Cardiac fibroblast (primary cell): ENCODE results near the gene PPM1J.
A peak's percentile ranks its signal among the peaks of the same experiment; 100 is the strongest.
"Not testable (repeated sequence)": the region's sequence is repeated elsewhere in the genome, so short reads cannot be mapped to it uniquely, and the experiment has no call there.

Source experiments
- DNase-seq, 2 donors: peaks; one replicate each; pipeline versions ENCODE4 v3.0.0 to v3.0.0-alpha.2; 2010; ENCODE audit warnings: low read depth in 2 of 2
- H3K4me3 ChIP-seq, 2 donors: replicated peaks in 1 of 2; 1 replicate in 1 of 2; 2 replicates in 1 of 2; pipeline ENCODE4 v1.5.1; 2011; ENCODE audit warnings: low read depth in 2 of 2, low read length in 2 of 2, mild to moderate bottlenecking in 2 of 2, moderate library complexity in 1 of 2
- CTCF ChIP-seq: IDR thresholded peaks from one replicate; pipeline ENCODE4 v1.5.1; 2011; ENCODE audit warnings: low read depth, mild to moderate bottlenecking, low read length, inconsistent platforms

The PPM1J gene

GRCh38 chr1:112744009-112744578 is 29.0 kb upstream of the PPM1J start:
- TF ChIP-seq CTCF, result peak; percentile 73
- H3K4me3 ChIP-seq, result peak overlapping the region; percentile 22 to 37
- DNase-seq, result peak; percentile 53 to 54

GRCh38 chr1:112743174-112744008 is 28.3 kb upstream of the PPM1J start:
- no peak for TF ChIP-seq CTCF
- peak in 1 of 2 donors; percentile 36 for DNase-seq
- peak overlapping the region; percentile 22 to 37 for H3K4me3 ChIP-seq

- no peak overlapping the region for H3K4me3 ChIP-seq
- DNase-seq, result no peak
- no peak for TF ChIP-seq CTCF
These were observed 22.4 kb upstream of the PPM1J start for GRCh38 chr1:112737573-112737972.

GRCh38 chr1:112735752-112736151 is 20.6 kb upstream of the PPM1J start:
- DNase-seq, result peak; percentile 33 to 94
- no peak for TF ChIP-seq CTCF
- H3K4me3 ChIP-seq, result no peak overlapping the region

GRCh38 chr1:112731451-112731850 is 16.3 kb upstream of the PPM1J start:
- no peak overlapping the region for H3K4me3 ChIP-seq
- no peak for TF ChIP-seq CTCF

GRCh38 chr1:112729909-112730308 is 14.8 kb upstream of the PPM1J start:
- H3K4me3 ChIP-seq, result no peak overlapping the region
- no peak for TF ChIP-seq CTCF
- DNase-seq, result no peak

More at GRCh38 chr1:112731451-112731850, 16.3 kb upstream of the PPM1J start:
- DNase-seq, result no peak

GRCh38 chr1:112729011-112729410 is 13.9 kb upstream of the PPM1J start:
- not testable (repeated sequence) for H3K4me3 ChIP-seq, DNase-seq

- not testable (repeated sequence) for DNase-seq, H3K4me3 ChIP-seq
These were observed 13.3 kb upstream of the PPM1J start for GRCh38 chr1:112728306-112728971.
